ENCODE measurements around the gene LZTS2.

DNA sequence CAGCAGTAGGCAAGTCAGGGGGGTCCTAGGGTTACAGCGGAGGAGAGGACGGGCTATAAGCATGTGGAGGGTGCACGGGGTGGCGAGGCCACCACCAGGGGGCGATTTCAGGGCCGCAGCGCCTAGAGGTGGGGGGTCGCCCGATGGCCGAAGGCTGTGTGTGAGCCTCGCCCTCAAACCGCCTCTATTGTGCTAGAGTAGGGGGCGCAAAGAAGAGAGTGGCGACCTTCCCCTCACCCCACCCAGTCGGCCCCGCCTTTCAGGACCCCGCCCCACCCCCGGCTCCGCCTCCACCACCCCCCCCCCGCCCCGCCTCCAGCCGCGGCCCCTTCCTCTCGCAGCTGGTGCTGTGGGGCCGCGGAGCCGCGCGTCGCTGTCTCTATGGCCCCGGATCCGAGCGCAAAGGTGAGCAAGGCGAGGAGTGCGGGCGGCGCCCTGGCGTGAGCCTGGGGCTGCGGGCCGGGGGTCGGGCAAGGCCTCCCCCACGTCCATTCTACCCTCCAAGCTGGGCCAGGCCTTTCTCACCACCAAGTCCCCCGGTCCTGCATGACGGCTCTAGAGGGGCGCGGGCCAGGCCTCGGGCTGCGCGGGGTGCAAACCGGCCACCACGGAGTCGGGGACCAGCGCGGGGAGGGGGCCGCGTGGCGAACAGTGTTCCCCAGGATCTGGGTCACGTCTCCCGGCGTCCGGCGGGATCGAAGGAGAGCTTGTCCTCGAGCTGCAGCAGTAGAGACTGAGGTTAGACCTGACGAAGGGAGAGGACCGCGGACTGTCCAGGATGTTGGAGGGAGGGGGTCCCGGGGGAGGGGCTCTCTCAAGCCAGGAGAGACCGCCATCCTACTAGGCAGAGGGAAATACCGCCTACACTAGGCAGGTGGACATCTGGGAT lies 30.2 kb upstream of the LZTS2 start, which contains the start of gene SEMA4G:
- TF ChIP-seq, protein P1, sequence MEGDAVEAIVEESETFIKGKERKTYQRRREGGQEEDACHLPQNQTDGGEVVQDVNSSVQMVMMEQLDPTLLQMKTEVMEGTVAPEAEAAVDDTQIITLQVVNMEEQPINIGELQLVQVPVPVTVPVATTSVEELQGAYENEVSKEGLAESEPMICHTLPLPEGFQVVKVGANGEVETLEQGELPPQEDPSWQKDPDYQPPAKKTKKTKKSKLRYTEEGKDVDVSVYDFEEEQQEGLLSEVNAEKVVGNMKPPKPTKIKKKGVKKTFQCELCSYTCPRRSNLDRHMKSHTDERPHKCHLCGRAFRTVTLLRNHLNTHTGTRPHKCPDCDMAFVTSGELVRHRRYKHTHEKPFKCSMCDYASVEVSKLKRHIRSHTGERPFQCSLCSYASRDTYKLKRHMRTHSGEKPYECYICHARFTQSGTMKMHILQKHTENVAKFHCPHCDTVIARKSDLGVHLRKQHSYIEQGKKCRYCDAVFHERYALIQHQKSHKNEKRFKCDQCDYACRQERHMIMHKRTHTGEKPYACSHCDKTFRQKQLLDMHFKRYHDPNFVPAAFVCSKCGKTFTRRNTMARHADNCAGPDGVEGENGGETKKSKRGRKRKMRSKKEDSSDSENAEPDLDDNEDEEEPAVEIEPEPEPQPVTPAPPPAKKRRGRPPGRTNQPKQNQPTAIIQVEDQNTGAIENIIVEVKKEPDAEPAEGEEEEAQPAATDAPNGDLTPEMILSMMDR (IDR thresholded peaks at IDR 0.05), result peak; percentile 33 to 71 (median 60)
- TF ChIP-seq POLR2A (IDR thresholded peaks at IDR 0.05), result no peak
